Endothelial cell of umbilical vein (primary cell): ENCODE data around the gene CACHD1. TPM values are rescaled to one million over a fixed set of nuclear protein-coding genes. Genes with fewer than 3 reads are reported as not detected.
"Not testable (repeated sequence)": the region's sequence is repeated elsewhere in the genome, so short reads cannot be mapped to it uniquely, and the experiment has no call there.

Experiments used
- BruUV-seq: library from RNA; stranded (reverse); fragments of 400-500 nt; replicated peaks from 2 replicates; lab custom pipeline; 2021; lab: Mats Ljungman, UMichigan
- CTCF ChIA-PET: fragments of 300-600, 350-600 bp; sonication (Branson Sonifier 250); formaldehyde crosslinking; loops from one replicate; lab custom pipeline; 2021; ENCODE audit warnings: antibody characterized with exemption, inconsistent platforms; lab: Charles Lee
- POLR2A ChIA-PET: fragments of 300-600, 350-600 bp; sonication (Branson Sonifier 250); formaldehyde crosslinking; loops from one replicate; lab custom pipeline; 2021; ENCODE audit warnings: antibody characterized with exemption, inconsistent platforms; lab: Charles Lee
- DNase-seq: peaks from one replicate; pipeline ENCODE4 v3.0.0-alpha.2; 2011; ENCODE audit warnings: low read depth, low spot score
- FAIRE-seq: peaks from 2 replicates; lab custom pipeline; 2011; peaks lifted over from hg19 to GRCh38; lab: Jason Lieb, UNC
- H2AFZ ChIP-seq: 2 replicates; pipeline ENCODE4 v1.6.0; 2012; ENCODE audit warnings: low read depth, low read length, control low read depth, inconsistent platforms
- H3K27ac ChIP-seq: 2 replicates; pipeline ENCODE4 v1.5.1; 2011; ENCODE audit warnings: low read depth, mild to moderate bottlenecking, control low read depth, low read length, moderate library complexity; ENCODE audit not compliant: insufficient read depth
- H3K27me3 ChIP-seq, 2 experiments: 2 replicates each; pipeline versions ENCODE4 v1.6.0 to v1.6.1; 2011; ENCODE audit warnings: low read length in 2 of 2, mixed read lengths in 1 of 2; ENCODE audit not compliant: control insufficient read depth in 2 of 2, insufficient read depth in 2 of 2
- H3K36me3 ChIP-seq, 2 experiments: 2 replicates in 1 of 2; 3 replicates in 1 of 2; pipeline ENCODE4 v1.5.1; 2011; ENCODE audit warnings: low read length in 2 of 2, mild to moderate bottlenecking in 1 of 2, moderate library complexity in 1 of 2; ENCODE audit not compliant: control insufficient read depth in 2 of 2, insufficient read depth in 2 of 2; ENCODE audit errors: extremely low read depth in 1 of 2
- H3K4me1 ChIP-seq: 3 replicates; pipeline ENCODE4 v1.5.1; 2011; ENCODE audit warnings: mild to moderate bottlenecking, low read length; ENCODE audit not compliant: control insufficient read depth, insufficient read depth; ENCODE audit errors: extremely low read depth
- H3K4me2 ChIP-seq: 2 replicates; pipeline ENCODE4 v1.6.1; 2011; ENCODE audit warnings: low read length, control low read depth, mixed read lengths; ENCODE audit not compliant: insufficient read depth
- H3K4me3 ChIP-seq, 3 experiments: fragments of 200-600 bp in 1 of 3; sonication (generic), shearing (Covaris generic) in 1 of 3; replicated peaks in 1 of 3; 2 replicates each; pipeline ENCODE4 v1.5.1; 2011 to 2016; ENCODE audit warnings: control low read depth in 3 of 3, low read length in 3 of 3, mild to moderate bottlenecking in 2 of 3, inconsistent platforms in 1 of 3, low read depth in 1 of 3, moderate library complexity in 1 of 3; ENCODE audit not compliant: insufficient read depth in 1 of 3
- H3K79me2 ChIP-seq: 2 replicates; pipeline ENCODE4 v1.6.0; 2012; ENCODE audit warnings: low read length, inconsistent platforms; ENCODE audit not compliant: control insufficient read depth, insufficient read depth
- H3K9ac ChIP-seq: replicated peaks from 2 replicates; pipeline ENCODE3; 2011; ENCODE audit warnings: low read length, control low read depth; ENCODE audit not compliant: insufficient read depth; ENCODE audit errors: extremely low read depth
- H3K9me1 ChIP-seq: replicated peaks from 3 replicates; pipeline ENCODE4 v1.6.0; 2011; ENCODE audit warnings: mild to moderate bottlenecking, low read length; ENCODE audit not compliant: control insufficient read depth, insufficient read depth; ENCODE audit errors: extremely low read depth
- H3K9me3 ChIP-seq: replicated peaks from 2 replicates; pipeline ENCODE4 v1.5.1; 2012; ENCODE audit warnings: low read length, inconsistent platforms; ENCODE audit not compliant: control insufficient read depth, insufficient read depth
- H4K20me1 ChIP-seq: replicated peaks from 2 replicates; pipeline ENCODE3; 2011; ENCODE audit warnings: mild to moderate bottlenecking, low read length; ENCODE audit not compliant: control insufficient read depth, insufficient read depth; ENCODE audit errors: extremely low read depth
- EZH2 ChIP-seq: IDR thresholded peaks from 2 replicates; pipeline ENCODE4 v1.6.1; 2012; ENCODE audit warnings: borderline replicate concordance, low read depth, mild to moderate bottlenecking, moderate library complexity, low read length, inconsistent platforms; ENCODE audit not compliant: severe bottlenecking
- FOS ChIP-seq: IDR thresholded peaks from 2 replicates; pipeline ENCODE4 v1.6.1; 2011; ENCODE audit warnings: mild to moderate bottlenecking, low read length, moderate library complexity, borderline replicate concordance; ENCODE audit not compliant: insufficient read depth
- GATA2 ChIP-seq: IDR thresholded peaks from 2 replicates; pipeline ENCODE4 v1.7.0; 2011; ENCODE audit warnings: low read depth, mild to moderate bottlenecking, moderate library complexity, mixed read lengths, low read length; ENCODE audit not compliant: insufficient read length, insufficient read depth
- JUN ChIP-seq: IDR thresholded peaks from 2 replicates; pipeline ENCODE4 v1.6.1; 2011; ENCODE audit warnings: borderline replicate concordance, low read depth; ENCODE audit not compliant: insufficient read length, insufficient read depth
- MYC ChIP-seq: IDR thresholded peaks from one replicate; pipeline ENCODE4 v1.6.1; 2011; ENCODE audit warnings: mild to moderate bottlenecking, low read depth, low read length
- POLR2A ChIP-seq: IDR thresholded peaks from 2 replicates; pipeline ENCODE4 v1.6.1; 2012; ENCODE audit warnings: low read depth, mild to moderate bottlenecking, control low read depth, low read length
- POLR2AphosphoS5 ChIP-seq: IDR thresholded peaks from 2 replicates; pipeline ENCODE4 v1.6.1; 2012; ENCODE audit warnings: low read depth, mild to moderate bottlenecking, control low read depth, low read length, moderate library complexity; ENCODE audit not compliant: insufficient read depth
- dilution Hi-C: fragments of 300-500 bp; cut with MboI; formaldehyde crosslinking; loops from one replicate; pipeline ENCODE4 v1.15.0; 2019; ENCODE audit warnings: low sequenced_read_pairs; ENCODE audit not compliant: extremely low pct_ligation_motif_present
- intact Hi-C: fragments of 100-400 bp; cut with micrococcal nuclease; formaldehyde crosslinking; loops from one replicate; pipeline ENCODE4 v1.10.0; 2022
- polyA plus RNA-seq, 4 experiments: library from polyadenylated mRNA; depleted of rRNA in 3 of 4; stranded (reverse) in 3 of 4; unstranded in 1 of 4; fragments of >200 nt; gene quantifications; 2 replicates each; pipeline versions ENCODE4 v1.2.1 to v1.2.3, GENCODE V29; 2011 to 2012; ENCODE audit warnings: missing spikeins in 1 of 4
- total RNA-seq: library from RNA; stranded (reverse); gene quantifications from 2 replicates; pipeline ENCODE4 v1.2.3, GENCODE V29; 2021
- TF ChIP-seq, protein P1 (sequence below), 2 donors: IDR thresholded peaks; 1 replicate in 1 of 2; 2 replicates in 1 of 2; pipeline ENCODE4 v1.5.1; 2011; ENCODE audit warnings: low read length in 2 of 2, mild to moderate bottlenecking in 2 of 2, moderate library complexity in 2 of 2, control low read depth in 1 of 2, inconsistent platforms in 1 of 2, low read depth in 1 of 2; ENCODE audit not compliant: insufficient read depth in 1 of 2; ENCODE audit errors: extremely low read depth in 1 of 2
- TF ChIP-seq, protein P2 (sequence below): IDR thresholded peaks from 2 replicates; pipeline ENCODE4 v1.6.1; 2011; ENCODE audit not compliant: insufficient read depth, insufficient read length

The CACHD1 gene
- total and polyA plus RNA-seq, 2 donors (not counting 3 experiments of a cell fraction or from before 2014, with no cell fraction given): 3.6 to 9.3 TPM

DNA sequence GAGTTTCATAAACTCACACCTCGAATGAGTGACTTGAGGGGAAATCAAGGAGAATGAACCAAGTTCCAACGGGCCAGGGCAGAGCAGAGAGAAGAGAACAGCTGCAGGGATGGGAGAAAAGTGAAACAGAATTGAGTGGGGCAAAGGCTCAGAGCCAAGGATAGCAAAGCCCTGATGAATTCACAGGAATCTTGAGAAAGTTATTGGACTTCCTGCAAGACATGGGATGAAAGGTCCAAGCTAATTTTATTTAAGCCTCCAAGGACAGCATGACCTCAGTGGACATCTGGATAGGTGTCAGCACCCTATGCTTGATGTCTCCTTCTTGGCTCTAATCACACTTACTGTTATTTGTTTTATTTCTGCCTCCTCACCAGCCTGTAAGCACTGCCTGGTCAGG lies 232.0 kb downstream of the CACHD1 start:
- Histone ChIP-seq H2AFZ (no peak overlapping the region), H3K27ac (no peak overlapping the region), H3K27me3 (no peaks in the 10 kb centered on the region), H3K9me1 (no peaks in the 10 kb centered on the region), H3K36me3 (no peaks in the 10 kb centered on the region), H4K20me1 (no peaks in the 10 kb centered on the region), H3K79me2 (no peaks in the 10 kb centered on the region), H3K4me3 (no peak overlapping the region), H3K9me3 (no peaks in the 10 kb centered on the region), H3K4me2 (no peak overlapping the region), H3K9ac (no peak overlapping the region), H3K4me1 (no peaks in the 10 kb centered on the region)
- no TSS peak for BruUV-seq
- dilution Hi-C loops (no loop called here), intact Hi-C loops (no loop called here)
- ChIA-PET POLR2A (no interaction called here), CTCF (interaction anchor here (0.9 kb wide), 1 partner anchor 25 kb away, joined by 3 read pairs; no protein-coding TSS in a partner anchor)
- no peak for FAIRE-seq
- TF ChIP-seq, protein P1, sequence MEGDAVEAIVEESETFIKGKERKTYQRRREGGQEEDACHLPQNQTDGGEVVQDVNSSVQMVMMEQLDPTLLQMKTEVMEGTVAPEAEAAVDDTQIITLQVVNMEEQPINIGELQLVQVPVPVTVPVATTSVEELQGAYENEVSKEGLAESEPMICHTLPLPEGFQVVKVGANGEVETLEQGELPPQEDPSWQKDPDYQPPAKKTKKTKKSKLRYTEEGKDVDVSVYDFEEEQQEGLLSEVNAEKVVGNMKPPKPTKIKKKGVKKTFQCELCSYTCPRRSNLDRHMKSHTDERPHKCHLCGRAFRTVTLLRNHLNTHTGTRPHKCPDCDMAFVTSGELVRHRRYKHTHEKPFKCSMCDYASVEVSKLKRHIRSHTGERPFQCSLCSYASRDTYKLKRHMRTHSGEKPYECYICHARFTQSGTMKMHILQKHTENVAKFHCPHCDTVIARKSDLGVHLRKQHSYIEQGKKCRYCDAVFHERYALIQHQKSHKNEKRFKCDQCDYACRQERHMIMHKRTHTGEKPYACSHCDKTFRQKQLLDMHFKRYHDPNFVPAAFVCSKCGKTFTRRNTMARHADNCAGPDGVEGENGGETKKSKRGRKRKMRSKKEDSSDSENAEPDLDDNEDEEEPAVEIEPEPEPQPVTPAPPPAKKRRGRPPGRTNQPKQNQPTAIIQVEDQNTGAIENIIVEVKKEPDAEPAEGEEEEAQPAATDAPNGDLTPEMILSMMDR (IDR thresholded peaks at IDR 0.05; ENCODE audit: extremely low read depth in 1 of 2, insufficient read depth in 1 of 2, low read depth in 1 of 2, low read length in 2 of 2): no peak
- no peak for TF ChIP-seq MYC
- TF ChIP-seq JUN: no peak
- no peak for TF ChIP-seq EZH2
- TF ChIP-seq FOS: no peak
- no peak for TF ChIP-seq POLR2A
- TF ChIP-seq POLR2AphosphoS5: no peak
- TF ChIP-seq, protein P2, sequence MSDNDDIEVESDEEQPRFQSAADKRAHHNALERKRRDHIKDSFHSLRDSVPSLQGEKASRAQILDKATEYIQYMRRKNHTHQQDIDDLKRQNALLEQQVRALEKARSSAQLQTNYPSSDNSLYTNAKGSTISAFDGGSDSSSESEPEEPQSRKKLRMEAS: no peak
- no peak for TF ChIP-seq GATA2
- DNase-seq: no peak

DNA sequence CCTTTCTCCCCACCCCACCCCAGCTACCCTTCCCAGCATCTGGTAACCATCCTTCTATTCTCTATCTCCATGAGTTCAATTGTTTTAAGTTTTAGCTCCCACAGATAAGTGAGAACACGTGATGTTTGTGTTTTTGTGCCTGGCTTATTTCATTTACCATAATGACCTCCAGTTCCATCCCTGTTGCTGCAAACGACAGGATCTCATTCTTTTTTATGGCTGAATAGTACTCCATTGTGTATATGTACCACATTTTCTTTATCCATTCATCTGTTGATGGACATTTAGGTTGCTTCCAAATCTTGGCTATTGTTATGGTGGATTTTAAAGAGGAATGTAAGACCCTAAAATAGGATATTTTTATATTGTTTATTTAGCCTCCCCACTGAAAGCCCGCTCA lies 232.7 kb downstream of the CACHD1 start:
- intact Hi-C loops, CTCF ChIA-PET: not testable (repeated sequence)

More for the DNA sequence above, 232.7 kb downstream of the CACHD1 start:
- H3K9me3 ChIP-seq, H3K4me3 ChIP-seq, H3K4me2 ChIP-seq, H3K79me2 ChIP-seq, POLR2A ChIA-PET, FAIRE-seq, H4K20me1 ChIP-seq, H3K27ac ChIP-seq, BruUV-seq, H3K9me1 ChIP-seq, dilution Hi-C loops, DNase-seq, H2AFZ ChIP-seq, H3K27me3 ChIP-seq, H3K36me3 ChIP-seq, H3K9ac ChIP-seq, H3K4me1 ChIP-seq: not testable (repeated sequence)
